ENCODE results near the gene CNGA1. TPM values are rescaled to one million over a fixed set of nuclear protein-coding genes. Genes with fewer than 3 reads are reported as not detected.
"Not testable (repeated sequence)": the region's sequence is repeated elsewhere in the genome, so short reads cannot be mapped to it uniquely, and the experiment has no call there.

Gene CNGA1
- polyA plus RNA-seq, 3 donors = 0.21 to 1.3 (median 0.45) TPM

DNA sequence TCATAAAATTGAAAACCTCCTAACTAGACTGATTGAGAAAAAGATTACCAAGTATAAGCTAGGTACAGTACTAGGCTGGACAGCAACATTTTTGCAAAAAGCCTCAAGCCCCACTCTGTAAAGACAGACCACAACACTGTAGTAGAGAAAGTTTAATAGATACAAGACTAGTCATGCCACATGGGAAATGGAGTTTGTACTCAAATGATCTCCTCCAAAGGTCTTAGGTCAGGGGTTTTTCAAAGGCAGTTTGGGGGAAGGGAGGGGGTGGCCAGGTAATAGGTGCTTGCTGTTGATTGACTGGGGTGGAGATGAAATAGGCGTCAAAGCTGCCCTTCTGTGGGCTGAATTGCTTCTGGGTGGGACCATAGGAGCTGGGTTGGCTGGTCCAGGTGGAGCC lies 14.2 kb downstream of the CNGA1 start:
- no peak overlapping the region for H3K27ac ChIP-seq (ENCODE audit: low read depth, low read length)
- WGBS, 3 donors = 86 to 89% (median 86%) methylated on average over 1 of the region's 1 CpG

- 70 to 88% (median 79%) methylated on average over 1 of the region's 1 CpG for WGBS, 3 donors
- no peak overlapping the region for H3K27ac ChIP-seq (ENCODE audit: low read depth, low read length)
Measured at GRCh38 chr4:47996021-47996420, 20.5 kb downstream of the CNGA1 start.

DNA sequence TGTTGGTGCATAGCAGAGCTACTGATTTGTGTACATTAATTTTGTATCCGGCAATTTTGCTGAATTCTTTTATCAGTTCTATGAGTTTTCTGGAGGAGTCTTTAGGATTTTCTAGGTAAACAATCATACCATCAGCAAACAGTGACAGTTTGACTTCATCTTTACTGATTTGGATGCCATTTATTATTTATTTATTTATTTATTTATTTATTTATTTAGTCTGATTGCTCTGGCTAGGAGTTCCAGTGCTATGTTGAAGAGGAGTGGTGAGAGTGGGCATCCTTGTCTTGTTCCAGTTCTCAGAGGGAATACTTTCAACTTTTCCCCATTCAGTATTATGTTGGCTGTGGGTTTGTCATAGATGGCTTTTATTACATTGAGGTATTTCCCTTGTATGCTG lies 24.0 kb downstream of the CNGA1 start:
- 94 to 97% (median 96%) methylated on average over 1 of the region's 1 CpG for WGBS, 3 donors
- H3K27ac ChIP-seq (ENCODE audit: low read depth, low read length) = not testable (repeated sequence)

- WGBS, 3 donors = 90 to 93% (median 92%) methylated on average over 5 of the region's 5 CpGs
- H3K27ac ChIP-seq (ENCODE audit: low read depth, low read length) = no peak overlapping the region
Measured at GRCh38 chr4:47990145-47990544, 26.3 kb downstream of the CNGA1 start.

DNA sequence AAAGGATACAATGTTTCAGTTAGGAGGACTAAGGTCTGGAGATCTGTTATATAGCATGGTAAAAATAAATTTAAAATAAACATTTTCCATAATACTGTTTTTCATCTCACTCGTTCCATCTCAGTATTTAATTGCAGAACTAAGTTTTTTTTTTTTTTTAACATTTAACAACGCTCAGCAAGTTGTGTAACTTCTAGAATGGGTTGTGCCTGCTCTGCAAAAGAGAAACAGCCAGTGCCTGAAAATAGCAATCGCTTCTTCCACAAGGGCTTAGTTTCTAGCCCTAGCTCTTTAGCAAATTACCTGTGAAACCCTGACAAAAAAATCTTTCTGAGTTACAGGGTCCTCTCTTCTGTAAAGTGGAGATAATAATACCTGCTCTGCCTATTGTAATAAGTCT lies 41.9 kb downstream of the CNGA1 start:
- H3K27ac ChIP-seq (ENCODE audit: low read depth, low read length) = no peak overlapping the region
- WGBS, 3 donors = 53 to 81% (median 57%) methylated on average over 3 of the region's 3 CpGs

GRCh38 chr4:47972721-47973120 lies 43.8 kb downstream of the CNGA1 start:
- WGBS, 3 donors = 100% methylated on average over 1 of the region's 1 CpG
- H3K27ac ChIP-seq (ENCODE audit: low read depth, low read length) = no peak overlapping the region

DNA sequence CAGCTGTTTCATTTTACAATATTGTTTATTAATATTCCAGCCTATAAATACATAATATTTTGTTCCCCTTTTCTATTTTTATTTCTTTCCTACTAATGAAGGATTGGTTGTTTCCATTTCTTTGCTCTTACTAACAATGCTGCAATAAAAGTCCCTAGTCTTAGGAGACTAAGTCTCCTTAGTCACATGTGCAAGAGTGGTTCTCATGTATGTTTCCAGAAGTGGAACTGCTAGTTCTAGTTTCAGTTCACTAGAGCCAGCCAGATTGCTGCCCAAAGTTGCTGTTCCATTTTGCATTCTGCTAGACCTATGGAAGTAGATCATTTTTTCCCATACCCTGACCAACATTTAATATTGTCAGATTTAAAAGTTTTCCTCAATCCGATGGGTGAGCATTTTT lies 44.3 kb downstream of the CNGA1 start:
- H3K27ac ChIP-seq (ENCODE audit: low read depth, low read length) = no peak overlapping the region
- 91 to 94% (median 93%) methylated on average over 1 of the region's 1 CpG for WGBS, 3 donors

- no peak overlapping the region for H3K27ac ChIP-seq (ENCODE audit: low read depth, low read length)
Measured at GRCh38 chr4:47968847-47969246, 47.6 kb downstream of the CNGA1 start.

GRCh38 chr4:47954677-47955076 lies 61.8 kb downstream of the CNGA1 start:
- H3K27ac ChIP-seq (ENCODE audit: low read depth, low read length) = no peak overlapping the region
- 75 to 80% (median 78%) methylated on average over 6 of the region's 6 CpGs for WGBS, 3 donors

DNA sequence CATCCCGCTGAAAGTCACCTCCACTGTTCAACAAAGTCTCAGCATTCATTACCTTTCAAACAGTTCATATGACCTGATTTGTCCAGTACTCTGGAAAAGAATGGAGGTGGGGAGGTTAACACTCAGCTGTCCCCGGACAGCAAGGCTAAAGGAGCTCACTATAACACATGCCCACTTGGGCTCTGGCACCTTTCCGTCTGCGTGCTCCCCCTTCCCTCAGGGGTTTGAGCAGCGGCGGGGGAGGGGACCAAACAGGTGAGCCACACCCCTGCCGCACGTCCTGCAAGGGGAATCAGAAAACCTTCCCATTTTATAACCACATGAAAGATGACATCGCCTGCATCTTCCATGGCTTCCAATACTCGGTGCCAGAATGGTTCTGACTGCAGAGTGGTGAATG lies 62.2 kb downstream of the CNGA1 start:
- no peak overlapping the region for H3K27ac ChIP-seq (ENCODE audit: low read depth, low read length)
- 68 to 77% (median 71%) methylated on average over 10 of the region's 10 CpGs for WGBS, 3 donors

DNA sequence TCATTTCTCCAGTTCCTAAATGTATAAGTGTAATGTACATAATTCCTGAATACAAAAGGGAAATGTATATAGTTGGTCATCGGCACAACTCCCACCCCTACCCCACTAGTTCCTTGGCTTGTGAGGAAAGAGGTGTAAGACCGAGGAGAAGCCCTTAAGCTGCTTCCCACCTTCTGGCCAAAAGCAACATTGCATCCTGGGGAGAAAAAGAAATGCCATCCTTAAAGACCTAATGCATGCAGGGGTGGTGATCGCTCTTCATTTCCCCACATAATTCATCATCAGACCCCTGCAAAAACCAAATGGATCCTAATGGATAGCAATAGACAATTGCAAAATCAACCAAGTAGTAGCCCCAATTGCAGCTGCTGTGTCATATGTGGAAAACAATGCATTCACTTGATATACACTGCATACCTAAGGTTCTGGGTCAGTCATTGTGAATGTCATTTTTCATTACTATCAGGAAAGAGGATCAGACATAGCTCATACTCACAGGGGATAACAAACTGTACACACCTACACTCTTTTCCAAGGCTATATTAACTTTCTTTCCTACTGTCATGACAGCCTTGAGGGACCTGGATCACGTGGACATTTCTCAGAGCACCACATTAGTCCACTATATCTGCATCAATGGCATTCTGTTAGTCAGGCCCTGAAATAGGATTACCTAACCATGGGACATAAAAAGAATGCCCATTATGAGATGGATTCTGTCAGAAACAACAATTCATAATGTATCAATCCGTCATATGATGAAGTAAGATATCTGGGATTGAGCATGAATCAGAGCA lies 70.4 kb downstream of the CNGA1 start:
- WGBS, 3 donors = 88 to 93% (median 91%) methylated on average over 5 of the region's 5 CpGs

GRCh38 chr4:47942081-47942819 lies 74.2 kb downstream of the CNGA1 start:
- no peak overlapping the region for H3K27ac ChIP-seq (ENCODE audit: low read depth, low read length)
- 74 to 84% (median 76%) methylated on average over 10 of the region's 10 CpGs for WGBS, 3 donors

More for the DNA sequence above, 70.4 kb downstream of the CNGA1 start:
- no peak overlapping the region for H3K27ac ChIP-seq (ENCODE audit: low read depth, low read length)

GRCh38 chr4:47939456-47939855 lies 77.0 kb downstream of the CNGA1 start:
- 63 to 88% (median 84%) methylated on average over 5 of the region's 5 CpGs for WGBS, 3 donors
- H3K27ac ChIP-seq (ENCODE audit: low read depth, low read length) = no peak overlapping the region

GRCh38 chr4:47936336-47936735 lies 80.1 kb downstream of the CNGA1 start:
- H3K27ac ChIP-seq (ENCODE audit: low read depth, low read length) = no peak overlapping the region
- whole genome bisulfite sequencing, 3 donors = 90 to 91% (median 91%) methylated on average over 6 of the region's 6 CpGs

GRCh38 chr4:47933840-47934239 lies 82.6 kb downstream of the CNGA1 start:
- no peak overlapping the region for H3K27ac ChIP-seq (ENCODE audit: low read depth, low read length)
- 1 to 3% (median 2%) methylated on average over 4 of the region's 4 CpGs for WGBS, 3 donors

GRCh38 chr4:47930971-47931804 lies 85.3 kb downstream of the CNGA1 start:
- no peak overlapping the region for H3K27ac ChIP-seq (ENCODE audit: low read depth, low read length)
- 31 to 34% (median 31%) methylated on average over 2 of the region's 2 CpGs for WGBS, 3 donors

DNA sequence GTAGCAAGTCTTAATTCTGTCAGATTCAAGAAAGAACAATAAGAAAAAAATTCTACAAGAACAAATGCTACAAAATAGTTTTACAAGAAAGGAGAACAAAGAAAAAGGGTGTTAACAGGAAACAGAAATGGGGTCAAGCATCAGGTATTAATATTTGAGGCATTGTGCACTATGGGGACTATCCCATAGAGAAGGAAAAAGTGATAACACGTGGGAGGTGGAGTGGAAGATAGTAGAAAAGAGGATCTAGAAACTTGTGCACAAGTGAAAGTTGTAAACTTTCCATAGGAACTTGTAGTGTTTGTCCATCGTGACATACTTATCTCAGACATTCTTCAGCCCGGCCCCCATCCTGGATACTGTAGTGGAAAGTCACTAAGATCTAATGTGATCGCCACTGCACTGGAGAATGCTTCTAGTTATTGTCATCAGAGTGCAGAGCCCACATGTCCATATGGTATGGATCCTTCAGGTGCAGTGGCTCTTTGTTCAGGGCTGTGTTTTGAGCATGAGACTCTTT lies 86.7 kb downstream of the CNGA1 start:
- WGBS, 3 donors = 59 to 71% (median 62%) methylated on average over 4 of the region's 4 CpGs
- no peak overlapping the region for H3K27ac ChIP-seq (ENCODE audit: low read depth, low read length)

DNA sequence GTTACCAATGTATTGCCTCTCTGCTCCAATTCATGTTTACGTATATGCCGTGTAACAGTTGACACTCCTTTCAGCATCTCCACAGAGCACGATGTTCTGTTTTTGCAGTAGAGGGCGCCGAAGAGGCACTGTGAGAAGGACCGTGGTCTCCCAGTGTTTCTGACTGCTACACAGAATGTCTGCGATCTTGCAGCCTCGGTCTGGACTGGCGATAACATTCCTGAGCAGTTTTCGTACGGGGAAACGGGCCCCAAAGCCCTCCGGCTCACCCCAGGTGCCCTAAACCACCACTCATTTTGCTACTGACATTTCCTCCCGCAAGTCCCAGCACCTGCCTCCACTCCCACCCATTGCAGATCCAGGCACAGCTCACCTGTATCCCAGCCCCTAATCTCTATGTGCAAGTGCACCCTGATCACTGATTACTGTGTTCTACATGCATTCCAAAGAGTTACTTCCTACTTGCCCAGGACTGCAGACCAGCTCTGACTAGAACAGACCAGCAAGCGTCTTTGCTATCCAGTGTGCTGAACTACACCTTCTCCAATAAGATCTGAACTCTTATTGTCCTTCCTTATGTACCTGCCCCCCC lies 89.7 kb downstream of the CNGA1 start:
- WGBS, 3 donors = 6 to 11% (median 11%) methylated on average over 15 of the region's 15 CpGs
- H3K27ac ChIP-seq (ENCODE audit: low read depth, low read length) = no peak overlapping the region

- 47 to 83% (median 48%) methylated on average over 7 to 8 of the region's 8 CpGs for WGBS, 3 donors
- not testable (repeated sequence) for H3K27ac ChIP-seq (ENCODE audit: low read depth, low read length)
Measured at GRCh38 chr4:47923261-47923608, 93.2 kb downstream of the CNGA1 start.

Measured in adipose tissue (tissue), 3 donors.